Ishikawa (cell line): ENCODE measurements around the gene SEMA6A.

Source experiments
- CEBPB ChIP-seq: IDR thresholded peaks from 2 replicates; pipeline ENCODE4 v1.6.1; 2012
- CREB1 ChIP-seq: IDR thresholded peaks from 2 replicates; pipeline ENCODE4 v1.6.1; 2012; ENCODE audit warnings: low read depth
- EGR1 ChIP-seq: IDR thresholded peaks from 2 replicates; pipeline ENCODE4 v1.6.1; 2012
- EP300 ChIP-seq: IDR thresholded peaks from 2 replicates; pipeline ENCODE4 v1.6.1; 2012; ENCODE audit warnings: borderline replicate concordance
- FOXM1 ChIP-seq: IDR thresholded peaks from 2 replicates; pipeline ENCODE4 v1.6.1; 2012; ENCODE audit warnings: low read depth, borderline replicate concordance
- MAX ChIP-seq: IDR thresholded peaks from 2 replicates; pipeline ENCODE4 v1.6.1; 2012
- NFIC ChIP-seq: IDR thresholded peaks from 2 replicates; pipeline ENCODE4 v1.6.1; 2012
- RAD21 ChIP-seq: IDR thresholded peaks from 2 replicates; pipeline ENCODE4 v1.6.1; 2012; ENCODE audit warnings: low read depth
- REST ChIP-seq: IDR thresholded peaks from 2 replicates; pipeline ENCODE4 v1.6.1; 2012; ENCODE audit warnings: low read depth, mild to moderate bottlenecking
- TAF1 ChIP-seq: IDR thresholded peaks from 2 replicates; pipeline ENCODE4 v1.6.1; 2012; ENCODE audit warnings: low read depth, mild to moderate bottlenecking
- TCF12 ChIP-seq: IDR thresholded peaks from 2 replicates; pipeline ENCODE4 v1.6.1; 2012; ENCODE audit warnings: low read depth
- TEAD4 ChIP-seq: IDR thresholded peaks from 2 replicates; pipeline ENCODE4 v1.6.1; 2012
- USF1 ChIP-seq: IDR thresholded peaks from 2 replicates; pipeline ENCODE4 v1.6.1; 2012
- YY1 ChIP-seq: IDR thresholded peaks from 2 replicates; pipeline ENCODE4 v1.6.1; 2012; ENCODE audit warnings: low read depth
- ZBTB7A ChIP-seq: IDR thresholded peaks from 2 replicates; pipeline ENCODE4 v1.6.1; 2012; ENCODE audit warnings: low read depth

Gene SEMA6A

GRCh38 chr5:116578676-116579075, 4.1 kb upstream of the SEMA6A start:
- TF ChIP-seq EP300 = no peak
- no peak for TF ChIP-seq CEBPB
- TF ChIP-seq REST = no peak
- no peak for TF ChIP-seq YY1
- no peak for TF ChIP-seq CREB1
- no peak for TF ChIP-seq EGR1
- TF ChIP-seq NFIC = no peak
- TF ChIP-seq TCF12 = no peak
- no peak for TF ChIP-seq MAX
- TF ChIP-seq TAF1 = no peak

GRCh38 chr5:116577064-116577788, 2.6 kb upstream of the SEMA6A start:
- no peak for TF ChIP-seq REST

GRCh38 chr5:116576053-116576713, 1.6 kb upstream of the SEMA6A start:
- TF ChIP-seq TCF12 (no peak), RAD21 (peak; percentile 83), TAF1 (no peak)

GRCh38 chr5:116575326-116576052, 866 bp upstream of the SEMA6A start:
- TF ChIP-seq YY1 (0 out of 2 replicates have a peak, but pooled peaks have one; percentile 5), NFIC (no peak), ZBTB7A (0 out of 2 replicates have a peak, but pooled peaks have one; percentile 52)

GRCh38 chr5:116573702-116574366, 789 bp downstream of the SEMA6A start:
- TF ChIP-seq RAD21 (no peak), NFIC (no peak), EGR1 (no peak), ZBTB7A (no peak), TAF1 (no peak), CREB1 (no peak), MAX (no peak)

- TF ChIP-seq TEAD4 (no peak), ZBTB7A (no peak), FOXM1 (no peak), CREB1 (no peak), CEBPB (no peak), USF1 (no peak), EP300 (no peak), YY1 (no peak), TAF1 (no peak), TCF12 (no peak), NFIC (no peak), RAD21 (no peak), EGR1 (no peak), MAX (no peak), REST (no peak)
Observed at GRCh38 chr5:116573279-116573701, 1.3 kb downstream of the SEMA6A start.
